T-helper 1 cell (primary cell): ENCODE data around the gene TNFSF11.
"Not testable (repeated sequence)": the region's sequence is repeated elsewhere in the genome, so short reads cannot be mapped to it uniquely, and the experiment has no call there.

Source experiments
- DNase-seq, 5 donors: peaks; one replicate each; pipeline ENCODE4 v3.0.0-alpha.2; 2012 to 2020
- total RNA-seq, 4 donors: gene quantifications; one replicate each; lab custom pipeline; 2026; lab: John Stamatoyannopoulos, UW

TNFSF11 gene, protein sequence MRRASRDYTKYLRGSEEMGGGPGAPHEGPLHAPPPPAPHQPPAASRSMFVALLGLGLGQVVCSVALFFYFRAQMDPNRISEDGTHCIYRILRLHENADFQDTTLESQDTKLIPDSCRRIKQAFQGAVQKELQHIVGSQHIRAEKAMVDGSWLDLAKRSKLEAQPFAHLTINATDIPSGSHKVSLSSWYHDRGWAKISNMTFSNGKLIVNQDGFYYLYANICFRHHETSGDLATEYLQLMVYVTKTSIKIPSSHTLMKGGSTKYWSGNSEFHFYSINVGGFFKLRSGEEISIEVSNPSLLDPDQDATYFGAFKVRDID
- 0.12 to 0.85 (median 0.21) reads per million in 4 donors for total RNA-seq

- peak in 1 of 5 donors; percentile 12 for DNase-seq
Measured at GRCh38 chr13:42574011-42574410, at the start of gene TNFSF11. Gene TNFSF11, plus strand, starts transcription at chr13:42574152. Its CDS starts 152 bp downstream, at chr13:42574304.

- DNase-seq = no peak
Measured at GRCh38 chr13:42524487-42525034, 49.4 kb upstream of the TNFSF11 start.

- no peak for DNase-seq
Measured at GRCh38 chr13:42525035-42525504, 48.9 kb upstream of the TNFSF11 start.

GRCh38 chr13:42526276-42526675 lies 47.7 kb upstream of the TNFSF11 start:
- DNase-seq = no peak

GRCh38 chr13:42526804-42527203 lies 47.1 kb upstream of the TNFSF11 start:
- DNase-seq = no peak

DNA sequence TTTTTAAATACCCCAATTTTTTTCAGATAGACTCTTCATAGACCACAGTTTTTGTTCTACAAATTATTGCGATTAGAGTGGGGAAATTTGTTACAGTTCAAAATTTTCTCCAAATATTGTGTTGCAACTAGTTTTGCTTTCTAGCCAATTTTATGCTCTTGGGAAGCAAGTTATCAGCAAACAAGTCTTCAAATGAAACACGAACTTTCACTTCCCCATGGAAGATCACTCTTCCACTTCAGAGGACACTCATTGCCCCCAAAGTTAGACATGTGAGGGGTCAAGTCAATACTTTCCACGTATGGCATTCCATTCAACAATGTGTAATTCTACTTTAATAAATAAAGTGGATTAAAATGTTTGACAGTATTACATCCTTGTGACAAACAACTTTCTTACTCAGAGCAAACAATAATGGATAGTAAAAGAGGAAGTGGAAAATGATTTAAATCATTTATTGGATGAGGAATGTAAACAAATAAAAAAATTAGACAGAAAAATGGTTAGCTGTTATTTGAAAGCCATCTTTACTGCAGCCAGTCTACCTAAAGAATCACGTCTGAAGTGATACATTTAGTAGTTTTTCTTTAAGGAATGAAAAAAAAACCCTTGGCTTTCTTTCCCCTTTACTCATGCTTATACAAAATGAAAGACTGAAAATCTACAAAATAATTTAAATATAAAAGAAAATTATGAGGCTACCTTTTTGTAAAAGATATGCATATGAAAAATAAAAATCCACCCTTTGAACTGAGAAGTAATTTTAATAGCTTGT lies 41.2 kb upstream of the TNFSF11 start:
- DNase-seq = no peak

DNA sequence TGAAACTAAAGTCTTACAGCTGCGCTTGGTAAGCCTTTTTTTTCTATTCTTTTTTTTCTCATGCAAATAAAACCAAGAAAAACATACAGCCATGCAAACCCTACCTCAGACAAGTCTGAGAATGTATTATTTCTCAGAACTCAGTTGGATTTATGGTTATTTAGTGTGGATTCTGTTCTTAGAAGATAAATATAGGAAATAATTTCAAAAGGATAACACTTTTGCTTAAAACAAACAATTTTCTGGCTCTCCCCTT lies 40.7 kb upstream of the TNFSF11 start:
- DNase-seq = no peak

DNA sequence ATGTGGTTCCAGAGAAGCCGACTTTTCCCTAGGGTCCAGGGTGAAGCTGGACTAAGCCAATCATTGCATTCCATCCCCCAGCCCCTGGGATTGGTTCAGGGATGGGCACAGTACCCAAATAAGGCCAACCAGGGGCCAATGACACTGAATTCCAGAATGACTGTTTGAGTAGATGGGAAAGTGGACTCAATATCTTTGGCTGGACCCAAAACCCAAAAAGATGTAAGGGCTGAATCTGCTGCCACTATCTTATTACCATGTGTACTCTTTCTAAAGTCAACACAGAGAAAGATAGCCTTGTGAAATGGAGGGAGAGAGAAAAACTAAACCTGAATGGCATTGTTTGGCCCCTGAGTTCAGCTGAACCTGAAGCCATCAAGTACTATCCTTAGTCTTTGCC lies 39.2 kb upstream of the TNFSF11 start:
- DNase-seq = no peak

DNA sequence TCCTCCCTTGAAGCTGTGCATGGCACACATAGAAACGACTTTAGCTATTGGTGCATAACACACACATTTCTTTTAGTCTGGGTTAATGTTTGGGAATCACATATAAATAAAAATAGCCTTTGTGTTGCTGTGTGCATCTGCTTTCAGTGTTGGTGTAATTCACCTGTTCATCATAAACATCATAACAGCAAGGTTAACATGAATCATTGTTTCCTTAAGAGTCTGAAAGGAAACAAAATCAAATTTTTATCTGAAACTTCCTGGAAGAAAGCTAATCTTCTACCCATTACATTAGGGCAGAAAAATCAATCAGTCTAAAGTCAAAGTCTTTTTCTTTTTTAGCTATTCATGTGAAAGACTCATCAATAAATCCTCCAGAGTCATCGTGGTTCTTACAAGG lies 35.0 kb upstream of the TNFSF11 start:
- no peak for DNase-seq

GRCh38 chr13:42539670-42540069 lies 34.3 kb upstream of the TNFSF11 start:
- no peak for DNase-seq

DNA sequence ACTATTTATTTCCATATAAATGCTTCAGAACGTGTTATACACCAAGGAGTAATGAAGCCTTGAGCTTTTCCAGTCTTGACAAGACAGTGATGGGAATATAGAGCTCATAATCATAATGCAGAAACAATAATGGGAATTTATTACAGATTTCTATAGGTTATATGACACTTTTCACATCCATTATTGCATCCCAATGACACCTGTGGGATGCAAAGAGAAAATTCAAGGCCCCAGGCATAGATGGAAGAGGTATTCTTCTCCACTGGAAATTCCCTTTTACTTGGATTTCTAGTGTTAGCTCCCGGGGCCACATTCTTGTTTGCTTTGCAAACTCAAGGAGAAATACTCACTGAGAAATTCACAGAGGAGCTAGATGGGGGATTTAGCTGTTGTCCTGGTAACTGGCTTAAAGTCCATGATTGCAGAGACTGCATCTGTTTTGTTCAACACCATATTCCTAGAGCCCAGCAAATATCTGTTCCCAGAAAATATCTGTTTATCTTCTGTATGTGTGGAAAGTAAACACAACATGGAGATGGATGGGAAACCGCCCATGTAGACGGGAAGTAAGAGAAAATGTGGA lies 30.6 kb upstream of the TNFSF11 start:
- DNase-seq = no peak

GRCh38 chr13:42544246-42544926 lies 29.6 kb upstream of the TNFSF11 start:
- DNase-seq = no peak

- DNase-seq = no peak
Measured at GRCh38 chr13:42545842-42546241, 28.1 kb upstream of the TNFSF11 start.

DNA sequence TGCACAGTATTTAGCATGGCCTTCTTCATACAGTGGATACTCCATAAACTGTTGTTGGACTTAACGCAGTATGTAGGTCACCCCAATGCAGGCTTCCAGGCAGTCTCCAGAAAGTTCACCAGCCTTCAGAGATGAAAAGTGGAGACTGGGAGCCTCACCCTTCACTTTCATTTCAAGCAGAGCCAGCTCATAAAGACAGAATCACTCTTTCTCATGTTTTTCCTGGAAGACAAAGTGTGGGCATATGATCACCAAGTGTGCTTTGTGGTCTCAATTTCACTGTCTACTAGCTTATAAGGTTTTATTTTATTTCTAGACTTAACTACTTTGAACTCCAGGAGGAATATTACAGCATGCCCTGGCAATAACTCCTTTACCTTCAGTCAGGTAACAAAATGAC lies 26.3 kb upstream of the TNFSF11 start:
- peak in 1 of 5 donors; percentile 12 for DNase-seq

- no peak for DNase-seq
Measured at GRCh38 chr13:42548731-42549551, 25.0 kb upstream of the TNFSF11 start.

DNA sequence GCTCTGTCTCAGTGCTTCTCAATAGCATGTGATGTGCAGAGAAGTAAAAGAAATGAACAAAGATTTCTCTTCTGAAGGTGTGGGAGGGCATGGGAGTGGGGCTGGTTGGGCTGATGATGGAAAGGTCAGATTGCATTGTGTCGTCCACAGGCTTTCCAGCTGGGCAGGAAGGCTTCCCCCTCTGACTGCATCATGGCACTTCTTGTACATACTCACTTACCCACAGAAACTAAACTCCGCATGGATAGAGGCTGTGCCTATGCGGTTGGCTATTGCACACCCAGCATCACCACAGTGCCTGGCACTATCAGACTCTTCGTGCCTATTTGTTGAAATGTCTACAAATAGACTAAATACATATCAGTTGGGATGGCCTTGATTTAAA lies 24.4 kb upstream of the TNFSF11 start:
- DNase-seq = no peak

DNA sequence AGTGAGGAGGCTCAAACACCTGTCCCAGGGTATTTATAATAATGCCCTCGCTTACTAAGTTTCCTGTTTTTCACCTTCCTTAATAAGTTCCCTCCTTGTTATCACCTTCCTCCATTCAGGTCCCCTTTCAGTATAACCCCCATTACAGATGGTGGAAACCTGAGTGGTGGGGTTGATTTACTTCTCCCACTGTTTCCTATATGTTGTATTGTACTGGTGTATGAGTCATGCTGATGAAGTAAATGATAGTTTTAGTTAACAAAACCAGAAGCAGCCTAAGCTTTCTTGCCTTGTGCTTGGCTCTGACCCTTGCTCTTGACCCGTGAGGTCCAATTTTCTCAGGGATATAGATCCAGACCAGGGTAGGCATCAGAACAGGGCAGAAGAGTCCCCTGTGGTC lies 22.3 kb upstream of the TNFSF11 start:
- DNase-seq = no peak

- no peak for DNase-seq
Measured at GRCh38 chr13:42553098-42554046, 20.6 kb upstream of the TNFSF11 start.

DNA sequence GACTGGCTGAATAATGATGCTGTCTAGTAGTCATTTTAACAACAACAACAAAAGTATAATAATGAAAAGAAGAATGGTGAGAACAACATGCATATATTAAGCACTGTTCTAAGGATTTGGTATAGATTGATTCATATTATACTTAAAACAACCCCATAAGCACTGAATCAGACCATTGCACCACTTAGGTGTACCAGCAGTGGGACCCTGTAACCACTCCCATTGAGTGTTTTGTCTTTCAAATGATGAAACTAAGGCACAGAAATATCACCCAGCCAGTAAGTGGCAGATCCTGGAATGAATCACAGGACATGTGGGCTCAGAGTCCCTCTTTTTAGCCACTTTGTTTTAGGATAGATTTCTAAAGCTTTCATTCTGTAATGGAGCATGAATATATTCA lies 14.9 kb upstream of the TNFSF11 start:
- DNase-seq = no peak

GRCh38 chr13:42559573-42560218 lies 14.3 kb upstream of the TNFSF11 start:
- DNase-seq = not testable (repeated sequence)
